Panc1 (cell line): Measurements from ENCODE around the gene BMP8B. TPM values are rescaled to one million over a fixed set of nuclear protein-coding genes. Genes with fewer than 3 reads are reported as not detected.

Experiments
- ATAC-seq: fragments of 200-7000 bp; cut with Tn5 transposase; 2 replicates; pipeline ENCODE4 v1.9.1; 2020; ENCODE audit warnings: mild to moderate bottlenecking, moderate library complexity
- BruUV-seq: library from RNA; stranded (reverse); fragments of 400-500 nt; replicated peaks from 2 replicates; lab custom pipeline; 2021; lab: Mats Ljungman, UMichigan
- CTCF ChIA-PET: fragments of 300-600 bp; sonication (Branson Sonifier 250); formaldehyde crosslinking; loops from one replicate; lab custom pipeline; 2022; ENCODE audit warnings: antibody characterized with exemption; lab: Charles Lee
- POLR2A ChIA-PET: fragments of 300-600 bp; sonication (Branson Sonifier 250); formaldehyde crosslinking; loops from one replicate; lab custom pipeline; 2022; ENCODE audit warnings: antibody characterized with exemption; lab: Charles Lee
- DNase-seq: peaks from one replicate; pipeline ENCODE4 v3.0.0-alpha.2; 2010; ENCODE audit warnings: low read depth, low spot score
- H3K27ac ChIP-seq: 2 replicates; pipeline ENCODE4 v1.5.1; 2011; ENCODE audit warnings: mild to moderate bottlenecking, low read length, inconsistent platforms
- H3K27me3 ChIP-seq: fragments of 200-500 bp; sonication (Bioruptor generic); 2 replicates; pipeline ENCODE4 v1.6.0; 2014; ENCODE audit warnings: low read length, inconsistent platforms; ENCODE audit not compliant: control insufficient read depth, insufficient read depth
- H3K36me3 ChIP-seq: fragments of 200-500 bp; sonication (Bioruptor generic); 2 replicates; pipeline ENCODE4 v1.5.1; 2014; ENCODE audit warnings: inconsistent platforms, mild to moderate bottlenecking, low read length, moderate library complexity; ENCODE audit not compliant: control insufficient read depth, insufficient read depth
- H3K4me1 ChIP-seq: 2 replicates; pipeline ENCODE4 v1.5.1; 2011; ENCODE audit warnings: inconsistent platforms, mild to moderate bottlenecking, low read length, moderate library complexity; ENCODE audit not compliant: control insufficient read depth, insufficient read depth
- H3K4me3 ChIP-seq, 2 experiments: 2 replicates each; pipeline ENCODE4 v1.5.1; 2011 to 2012; ENCODE audit warnings: low read depth in 2 of 2, low read length in 2 of 2, mild to moderate bottlenecking in 2 of 2, inconsistent platforms in 1 of 2, moderate library complexity in 1 of 2
- H3K9me3 ChIP-seq: fragments of 200-500 bp; sonication (Bioruptor generic); 2 replicates; pipeline ENCODE4 v1.5.1; 2014; ENCODE audit warnings: low read depth, mild to moderate bottlenecking, inconsistent platforms, low read length, moderate library complexity; ENCODE audit not compliant: control insufficient read depth, insufficient read depth
- POLR2AphosphoS5 ChIP-seq: IDR thresholded peaks from 2 replicates; pipeline ENCODE4 v1.6.1; 2012; ENCODE audit warnings: mild to moderate bottlenecking, low read depth, low read length, moderate library complexity
- SIN3A ChIP-seq: IDR thresholded peaks from 2 replicates; pipeline ENCODE4 v1.6.1; 2012; ENCODE audit warnings: low read depth, mild to moderate bottlenecking, low read length, moderate library complexity, borderline replicate concordance; ENCODE audit not compliant: insufficient read depth
- TCF7L2 ChIP-seq: IDR thresholded peaks from 2 replicates; pipeline ENCODE4 v1.6.1; 2011; ENCODE audit warnings: mild to moderate bottlenecking, low read depth, low read length, inconsistent platforms
- in situ Hi-C: cut with HindIII; loops from 2 replicates; pipeline ENCODE4 v1.10.0; 2016; ENCODE audit warnings: low sequenced_read_pairs, low pct_unique_long_range_greater_than_20kb
- intact Hi-C: fragments of 100-400 bp; cut with micrococcal nuclease; formaldehyde crosslinking; loops from one replicate; pipeline ENCODE4 v1.10.0; 2022; ENCODE audit not compliant: unreplicated experiment
- total RNA-seq: library from RNA; stranded (reverse); gene quantifications from one replicate; pipeline ENCODE4 v1.2.1, GENCODE V29; 2021; ENCODE audit not compliant: unreplicated experiment
- TF ChIP-seq, protein P1 (sequence below), 2 experiments: IDR thresholded peaks; 2 replicates each; pipeline ENCODE4 v1.6.1; 2011 to 2012; ENCODE audit warnings: low read depth in 2 of 2, control low read depth in 1 of 2, low read length in 1 of 2, mild to moderate bottlenecking in 1 of 2, moderate library complexity in 1 of 2; ENCODE audit not compliant: insufficient read depth in 1 of 2
- TF ChIP-seq, protein P2 (sequence below): fragments of 450-650 bp; IDR thresholded peaks from 2 replicates; pipeline ENCODE4 v1.5.1; 2017; ENCODE audit warnings: mild to moderate bottlenecking

Gene BMP8B
- total RNA-seq, 1 experiment from 2014 or later, result 3.7 TPM

DNA sequence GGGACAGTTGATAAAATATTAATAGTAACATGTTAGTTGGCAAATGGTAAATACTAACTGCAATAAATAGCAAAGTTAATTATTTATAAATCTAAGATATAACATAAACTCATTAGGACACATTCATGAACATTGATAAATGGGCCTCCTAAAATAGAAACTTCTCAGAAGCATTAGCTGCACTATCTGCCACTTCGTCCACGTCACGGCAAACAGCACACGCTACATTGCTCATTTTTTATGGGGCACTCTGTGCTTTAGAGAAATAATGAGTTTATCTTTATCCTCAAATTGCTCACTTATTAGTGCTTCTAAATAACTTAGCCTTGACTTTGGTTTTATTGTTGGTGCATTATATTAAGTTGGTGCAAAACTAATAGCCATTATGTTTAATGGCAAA, 81.2 kb downstream of the BMP8B start:
- intact Hi-C loops (no loop called here), in situ Hi-C loops (no loop called here)
- Histone ChIP-seq H3K9me3 (no peaks in the 10 kb centered on the region), H3K27me3 (no peaks in the 10 kb centered on the region), H3K4me3 (no peak overlapping the region), H3K4me1 (no peaks in the 10 kb centered on the region), H3K36me3 (no peaks in the 10 kb centered on the region), H3K27ac (no peak overlapping the region)
- no peak for ATAC-seq
- DNase-seq, result no peak
- no peak for TF ChIP-seq POLR2AphosphoS5
- no peak for TF ChIP-seq TCF7L2
- TF ChIP-seq, protein P1, sequence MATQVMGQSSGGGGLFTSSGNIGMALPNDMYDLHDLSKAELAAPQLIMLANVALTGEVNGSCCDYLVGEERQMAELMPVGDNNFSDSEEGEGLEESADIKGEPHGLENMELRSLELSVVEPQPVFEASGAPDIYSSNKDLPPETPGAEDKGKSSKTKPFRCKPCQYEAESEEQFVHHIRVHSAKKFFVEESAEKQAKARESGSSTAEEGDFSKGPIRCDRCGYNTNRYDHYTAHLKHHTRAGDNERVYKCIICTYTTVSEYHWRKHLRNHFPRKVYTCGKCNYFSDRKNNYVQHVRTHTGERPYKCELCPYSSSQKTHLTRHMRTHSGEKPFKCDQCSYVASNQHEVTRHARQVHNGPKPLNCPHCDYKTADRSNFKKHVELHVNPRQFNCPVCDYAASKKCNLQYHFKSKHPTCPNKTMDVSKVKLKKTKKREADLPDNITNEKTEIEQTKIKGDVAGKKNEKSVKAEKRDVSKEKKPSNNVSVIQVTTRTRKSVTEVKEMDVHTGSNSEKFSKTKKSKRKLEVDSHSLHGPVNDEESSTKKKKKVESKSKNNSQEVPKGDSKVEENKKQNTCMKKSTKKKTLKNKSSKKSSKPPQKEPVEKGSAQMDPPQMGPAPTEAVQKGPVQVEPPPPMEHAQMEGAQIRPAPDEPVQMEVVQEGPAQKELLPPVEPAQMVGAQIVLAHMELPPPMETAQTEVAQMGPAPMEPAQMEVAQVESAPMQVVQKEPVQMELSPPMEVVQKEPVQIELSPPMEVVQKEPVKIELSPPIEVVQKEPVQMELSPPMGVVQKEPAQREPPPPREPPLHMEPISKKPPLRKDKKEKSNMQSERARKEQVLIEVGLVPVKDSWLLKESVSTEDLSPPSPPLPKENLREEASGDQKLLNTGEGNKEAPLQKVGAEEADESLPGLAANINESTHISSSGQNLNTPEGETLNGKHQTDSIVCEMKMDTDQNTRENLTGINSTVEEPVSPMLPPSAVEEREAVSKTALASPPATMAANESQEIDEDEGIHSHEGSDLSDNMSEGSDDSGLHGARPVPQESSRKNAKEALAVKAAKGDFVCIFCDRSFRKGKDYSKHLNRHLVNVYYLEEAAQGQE (IDR thresholded peaks at IDR 0.05; ENCODE audit: insufficient read depth in 1 of 2, low read depth in 2 of 2, low read length in 1 of 2), result no peak
- TF ChIP-seq, protein P2, sequence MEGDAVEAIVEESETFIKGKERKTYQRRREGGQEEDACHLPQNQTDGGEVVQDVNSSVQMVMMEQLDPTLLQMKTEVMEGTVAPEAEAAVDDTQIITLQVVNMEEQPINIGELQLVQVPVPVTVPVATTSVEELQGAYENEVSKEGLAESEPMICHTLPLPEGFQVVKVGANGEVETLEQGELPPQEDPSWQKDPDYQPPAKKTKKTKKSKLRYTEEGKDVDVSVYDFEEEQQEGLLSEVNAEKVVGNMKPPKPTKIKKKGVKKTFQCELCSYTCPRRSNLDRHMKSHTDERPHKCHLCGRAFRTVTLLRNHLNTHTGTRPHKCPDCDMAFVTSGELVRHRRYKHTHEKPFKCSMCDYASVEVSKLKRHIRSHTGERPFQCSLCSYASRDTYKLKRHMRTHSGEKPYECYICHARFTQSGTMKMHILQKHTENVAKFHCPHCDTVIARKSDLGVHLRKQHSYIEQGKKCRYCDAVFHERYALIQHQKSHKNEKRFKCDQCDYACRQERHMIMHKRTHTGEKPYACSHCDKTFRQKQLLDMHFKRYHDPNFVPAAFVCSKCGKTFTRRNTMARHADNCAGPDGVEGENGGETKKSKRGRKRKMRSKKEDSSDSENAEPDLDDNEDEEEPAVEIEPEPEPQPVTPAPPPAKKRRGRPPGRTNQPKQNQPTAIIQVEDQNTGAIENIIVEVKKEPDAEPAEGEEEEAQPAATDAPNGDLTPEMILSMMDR, result no peak
- TF ChIP-seq SIN3A, result no peak
- CTCF ChIA-PET, result no interaction called here
- BruUV-seq, result no TSS peak
- POLR2A ChIA-PET, result no interaction called here

Other genes with a start within 250 kb of the BMP8B start
- gene PABPC4, start 212.1 kb downstream of the BMP8B start, total RNA-seq, result 334 TPM
- 2.3 TPM for gene HEYL, start 149.2 kb downstream of the BMP8B start, total RNA-seq
- not detected for gene NT5C1A, start 116.8 kb downstream of the BMP8B start, total RNA-seq
- 0.21 TPM for gene HPCAL4, start 97.4 kb downstream of the BMP8B start, total RNA-seq
- gene PPIE, start 50.0 kb downstream of the BMP8B start, total RNA-seq, result 53.0 TPM
- gene OXCT2, start 17.5 kb downstream of the BMP8B start, total RNA-seq, result 1.9 TPM
- 22.7 TPM for gene TRIT1, start 94.6 kb upstream of the BMP8B start, total RNA-seq
- gene MYCL, start 113.1 kb upstream of the BMP8B start, total RNA-seq, result 2.0 TPM
- 1.2 TPM for gene MFSD2A, start 166.3 kb upstream of the BMP8B start, total RNA-seq